D721Med (cell line): ENCODE data around the gene DIO3.
"Not testable (repeated sequence)": the region's sequence is repeated elsewhere in the genome, so short reads cannot be mapped to it uniquely, and the experiment has no call there.

Source experiments
- DNase-seq: peaks from one replicate; pipeline ENCODE4 v3.0.0; 2011; ENCODE audit warnings: low spot score; ENCODE audit not compliant: insufficient read length
- FAIRE-seq: peaks from 2 replicates; lab custom pipeline; 2011; peaks lifted over from hg19 to GRCh38; lab: Jason Lieb, UNC
- CTCF ChIP-seq: IDR thresholded peaks from 2 replicates; pipeline ENCODE4 v1.5.1; 2012; ENCODE audit warnings: mild to moderate bottlenecking, control low read depth; ENCODE audit not compliant: insufficient read depth; ENCODE audit errors: missing control alignments

DIO3 gene

GRCh38 chr14:101549154-101549553, 12.1 kb upstream of the DIO3 start:
- FAIRE-seq (no peak), DNase-seq (no peak)
- TF ChIP-seq CTCF = no peak

GRCh38 chr14:101550202-101550912, 10.9 kb upstream of the DIO3 start:
- not testable (repeated sequence) for FAIRE-seq, DNase-seq

GRCh38 chr14:101551729-101552595, 9.3 kb upstream of the DIO3 start:
- no peak for TF ChIP-seq CTCF
- DNase-seq = no peak
- no peak for FAIRE-seq

- TF ChIP-seq CTCF = no peak
- DNase-seq = no peak
- no peak for FAIRE-seq
Measured at GRCh38 chr14:101552786-101553231, 8.5 kb upstream of the DIO3 start.

GRCh38 chr14:101553393-101553792, 7.9 kb upstream of the DIO3 start:
- FAIRE-seq = no peak

GRCh38 chr14:101553931-101554330, 7.4 kb upstream of the DIO3 start:
- FAIRE-seq (no peak), DNase-seq (no peak)
- no peak for TF ChIP-seq CTCF

More at GRCh38 chr14:101553393-101553792, 7.9 kb upstream of the DIO3 start:
- no peak for DNase-seq
- no peak for TF ChIP-seq CTCF

GRCh38 chr14:101554991-101555668, 6.2 kb upstream of the DIO3 start:
- no peak for TF ChIP-seq CTCF
- DNase-seq = no peak
- FAIRE-seq = no peak

GRCh38 chr14:101555669-101556043, 5.6 kb upstream of the DIO3 start:
- not testable (repeated sequence) for FAIRE-seq, DNase-seq
